Fibroblast of villous mesenchyme (primary cell): ENCODE results near the gene RTL1. TPM values are rescaled to one million over a fixed set of nuclear protein-coding genes. Genes with fewer than 3 reads are reported as not detected.

Experiments
- DNase-seq: peaks from one replicate; pipeline ENCODE4 v3.0.0-alpha.2; 2010; ENCODE audit warnings: low read depth
- H3K4me3 ChIP-seq: 2 replicates; pipeline ENCODE4 v1.5.1; 2011; ENCODE audit warnings: low read depth, mild to moderate bottlenecking, low read length
- total RNA-seq: library from RNA; depleted of rRNA; stranded (reverse); fragments of >200 nt; gene quantifications from 2 replicates; pipeline ENCODE4 v1.2.3, GENCODE V29; 2012
- TF ChIP-seq, protein P1 (sequence below): IDR thresholded peaks from 2 replicates; pipeline ENCODE4 v1.5.1; 2012; ENCODE audit warnings: low read depth, mild to moderate bottlenecking, low read length; ENCODE audit not compliant: insufficient read depth

The RTL1 gene
- not detected in 2 replicates for total RNA-seq

- TF ChIP-seq, protein P1, sequence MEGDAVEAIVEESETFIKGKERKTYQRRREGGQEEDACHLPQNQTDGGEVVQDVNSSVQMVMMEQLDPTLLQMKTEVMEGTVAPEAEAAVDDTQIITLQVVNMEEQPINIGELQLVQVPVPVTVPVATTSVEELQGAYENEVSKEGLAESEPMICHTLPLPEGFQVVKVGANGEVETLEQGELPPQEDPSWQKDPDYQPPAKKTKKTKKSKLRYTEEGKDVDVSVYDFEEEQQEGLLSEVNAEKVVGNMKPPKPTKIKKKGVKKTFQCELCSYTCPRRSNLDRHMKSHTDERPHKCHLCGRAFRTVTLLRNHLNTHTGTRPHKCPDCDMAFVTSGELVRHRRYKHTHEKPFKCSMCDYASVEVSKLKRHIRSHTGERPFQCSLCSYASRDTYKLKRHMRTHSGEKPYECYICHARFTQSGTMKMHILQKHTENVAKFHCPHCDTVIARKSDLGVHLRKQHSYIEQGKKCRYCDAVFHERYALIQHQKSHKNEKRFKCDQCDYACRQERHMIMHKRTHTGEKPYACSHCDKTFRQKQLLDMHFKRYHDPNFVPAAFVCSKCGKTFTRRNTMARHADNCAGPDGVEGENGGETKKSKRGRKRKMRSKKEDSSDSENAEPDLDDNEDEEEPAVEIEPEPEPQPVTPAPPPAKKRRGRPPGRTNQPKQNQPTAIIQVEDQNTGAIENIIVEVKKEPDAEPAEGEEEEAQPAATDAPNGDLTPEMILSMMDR: no peak
- no peak for DNase-seq
- no peak within 1 kb of the TSS for H3K4me3 ChIP-seq
These were observed at the start of gene RTL1 for GRCh38 chr14:100903672-100904185. TSS of gene RTL1 (minus strand) at chr14:100903722. CDS start at chr14:100884788, 18,934 bp downstream.

GRCh38 chr14:100950024-100950423 is 46.5 kb upstream of the RTL1 start:
- TF ChIP-seq, protein P1: no peak
- DNase-seq: no peak
- H3K4me3 ChIP-seq: no peak overlapping the region

DNA sequence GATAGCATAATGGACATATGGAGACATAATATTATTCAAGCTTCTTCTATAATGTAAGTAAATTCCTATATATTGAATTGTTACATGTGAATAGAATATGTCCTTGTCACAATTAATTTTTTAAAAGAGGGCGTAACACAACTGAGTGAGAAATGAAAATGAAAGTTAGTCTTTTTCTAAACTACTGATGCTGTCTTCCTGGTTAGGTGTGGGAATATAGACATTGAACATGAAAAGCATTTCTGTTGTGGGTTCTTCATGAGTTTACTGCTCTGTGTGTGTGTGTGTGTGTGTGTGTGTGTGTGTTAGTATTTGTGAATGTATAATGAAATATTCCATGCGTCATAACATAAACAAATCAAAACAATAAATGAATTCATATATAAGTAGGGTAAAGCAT is 40.5 kb upstream of the RTL1 start:
- TF ChIP-seq, protein P1: no peak
- no peak overlapping the region for H3K4me3 ChIP-seq

GRCh38 chr14:100930270-100930669 is 26.7 kb upstream of the RTL1 start:
- no peak for DNase-seq
- no peak overlapping the region for H3K4me3 ChIP-seq
- TF ChIP-seq, protein P1: no peak

More for the DNA sequence above, 40.5 kb upstream of the RTL1 start:
- DNase-seq: no peak

DNA sequence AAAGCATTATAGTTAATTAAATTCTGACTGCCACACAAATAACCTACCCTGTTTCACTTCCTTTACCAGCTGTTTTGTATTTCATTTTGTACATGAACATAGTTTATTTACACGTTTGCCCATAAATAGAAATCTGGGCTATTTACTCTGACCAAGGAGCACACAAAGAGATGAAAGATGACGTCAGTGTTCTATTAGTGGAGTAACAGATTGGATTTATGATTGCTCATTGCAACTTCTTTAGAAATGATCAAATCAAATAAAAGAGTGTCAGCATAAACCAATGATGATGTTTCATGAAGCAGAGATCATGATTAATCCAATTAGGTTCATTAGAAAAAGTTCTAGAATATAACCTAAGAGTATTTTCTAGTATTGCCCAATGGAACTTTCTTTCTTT is 12.0 kb upstream of the RTL1 start:
- TF ChIP-seq, protein P1: no peak
- H3K4me3 ChIP-seq: no peak overlapping the region
- DNase-seq: peak; percentile 22

DNA sequence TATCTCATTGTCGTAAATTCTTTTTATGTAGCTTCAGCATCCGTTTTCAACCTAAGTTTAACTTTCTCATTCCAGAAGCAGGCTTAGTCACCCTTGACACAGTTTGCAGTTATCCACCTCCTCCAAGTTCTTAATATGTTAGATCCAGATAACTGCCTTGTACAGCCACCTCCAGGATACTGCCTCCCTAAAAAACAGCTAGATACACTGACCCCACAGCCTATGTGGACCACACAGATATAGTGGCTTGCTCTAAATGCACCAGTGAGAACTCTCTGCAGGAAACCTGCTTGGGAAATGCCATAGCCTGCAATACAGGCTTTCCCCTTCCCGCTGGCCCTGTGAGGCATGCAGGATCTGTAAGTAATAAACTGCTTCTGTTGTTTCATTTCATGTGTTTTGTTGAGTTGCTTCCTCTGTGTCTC is 11.1 kb upstream of the RTL1 start:
- TF ChIP-seq, protein P1: no peak
- peak; percentile 46 for DNase-seq
- H3K4me3 ChIP-seq: no peak overlapping the region
